Measurements from ENCODE around the gene TSKU. TPM values are rescaled to one million over a fixed set of nuclear protein-coding genes. Genes with fewer than 3 reads are reported as not detected.
"Not testable (repeated sequence)": the region's sequence is repeated elsewhere in the genome, so short reads cannot be mapped to it uniquely, and the experiment has no call there.

The TSKU gene
- total RNA-seq, 2 experiments from 2014 or later: 0.35 to 0.38 TPM

- Mint-ChIP-seq H3K27me3 (ENCODE audit: low read depth) (peaks cover 13% of the 10 kb centered on the region), H3K4me1 (ENCODE audit: low read depth) (peaks cover 3% of the 10 kb centered on the region), H3K27ac (no peak overlapping the region), H3K9me3 (no peaks in the 10 kb centered on the region), H3K36me3 (ENCODE audit: low read depth) (no peaks in the 10 kb centered on the region), H3K4me3 (no peak overlapping the region)
- intact Hi-C loops (cut with micrococcal nuclease): no loop called here
- CTCF ChIA-PET: interaction anchor here (0.5 to 1.5 kb wide), 2 partner anchors 63 to 130 kb away, joined by 3 read pairs; no protein-coding TSS in a partner anchor
- no peak for DNase-seq
These were observed 5.7 kb downstream of the TSKU start for GRCh38 chr11:76788661-76789442.

- DNase-seq: no peak
- Mint-ChIP-seq H3K4me3 (no peak overlapping the region), H3K9me3 (no peaks in the 10 kb centered on the region), H3K4me1 (ENCODE audit: low read depth) (peaks cover 3% of the 10 kb centered on the region), H3K27me3 (ENCODE audit: low read depth) (peaks cover 13% of the 10 kb centered on the region), H3K27ac (no peak overlapping the region), H3K36me3 (ENCODE audit: low read depth) (no peaks in the 10 kb centered on the region)
- intact Hi-C loops (cut with micrococcal nuclease): no loop called here
- CTCF ChIA-PET: no interaction called here
These were observed 6.2 kb downstream of the TSKU start for GRCh38 chr11:76789443-76789719.

DNA sequence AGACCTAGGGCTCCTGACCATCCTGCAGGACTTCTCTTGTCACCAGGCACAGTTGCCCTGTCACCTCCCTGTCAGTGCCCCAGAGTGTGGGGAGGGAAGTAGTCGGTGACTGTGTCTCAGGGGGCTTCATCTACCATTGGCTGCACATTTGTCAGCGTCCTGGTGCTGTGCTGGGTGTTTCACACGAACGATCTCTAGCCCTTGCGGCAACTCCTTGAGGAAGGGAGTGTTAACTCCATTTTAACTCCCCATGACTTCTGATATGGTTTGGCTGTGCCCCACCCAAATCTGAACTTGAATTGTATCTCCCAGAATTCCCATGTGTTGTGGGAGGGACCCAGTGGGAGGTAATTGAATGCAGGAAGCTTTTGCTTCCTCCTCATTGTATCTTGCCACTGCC, 7.1 kb downstream of the TSKU start:
- H3K27ac Mint-ChIP-seq: no peak overlapping the region
- intact Hi-C loops (cut with micrococcal nuclease): no loop called here
- H3K4me1 Mint-ChIP-seq (ENCODE audit: low read depth): no peaks in the 10 kb centered on the region
- H3K9me3 Mint-ChIP-seq: no peaks in the 10 kb centered on the region
- CTCF ChIA-PET: no interaction called here
- DNase-seq: no peak
- no peak overlapping the region for H3K4me3 Mint-ChIP-seq
- H3K27me3 Mint-ChIP-seq (ENCODE audit: low read depth): peaks cover 4% of the 10 kb centered on the region
- H3K36me3 Mint-ChIP-seq (ENCODE audit: low read depth): no peaks in the 10 kb centered on the region

DNA sequence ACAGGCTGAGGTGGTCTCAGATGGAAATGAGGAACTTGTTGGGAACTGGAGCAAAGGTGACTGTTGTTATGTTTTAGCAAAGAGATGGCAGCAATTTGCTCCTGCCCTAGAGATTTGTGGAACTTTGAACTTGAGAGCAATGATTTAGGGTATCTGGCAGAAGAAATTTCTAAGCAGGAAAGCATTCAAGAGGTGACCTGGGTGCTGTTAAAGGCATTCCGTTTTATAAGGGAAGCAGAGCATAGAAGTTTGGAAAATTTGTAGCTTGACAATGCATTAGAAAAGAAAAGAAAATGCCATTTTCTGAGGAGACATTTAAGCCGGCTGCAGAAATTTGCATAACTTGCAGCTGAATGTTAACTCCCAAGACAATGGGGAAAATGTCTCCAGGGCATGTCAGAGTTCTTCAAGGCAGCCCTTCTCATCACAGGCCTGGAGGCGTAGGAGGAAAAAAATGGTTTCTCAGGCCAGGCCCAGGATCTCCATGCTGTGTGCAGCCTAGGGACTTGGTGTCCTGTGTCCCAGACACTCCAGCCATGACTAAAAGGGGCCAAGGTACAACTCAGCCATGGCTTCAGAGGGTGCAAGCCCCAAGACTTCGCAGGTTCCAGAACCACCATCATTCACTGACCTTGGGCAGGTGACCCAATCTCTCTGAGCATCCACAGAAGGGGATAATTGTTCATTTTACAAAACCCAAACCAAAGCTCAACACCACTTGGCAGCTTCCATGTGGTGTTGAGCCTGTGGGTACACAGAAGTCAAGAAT, 8.0 kb downstream of the TSKU start:
- H3K4me3 Mint-ChIP-seq; H3K4me1 Mint-ChIP-seq (ENCODE audit: low read depth); H3K27me3 Mint-ChIP-seq (ENCODE audit: low read depth); H3K27ac Mint-ChIP-seq; H3K36me3 Mint-ChIP-seq (ENCODE audit: low read depth); intact Hi-C loops (cut with micrococcal nuclease); DNase-seq; H3K9me3 Mint-ChIP-seq: not testable (repeated sequence)
- CTCF ChIA-PET: interaction anchor here (1.3 kb wide), 1 partner anchor 9 kb away, joined by 3 read pairs; no protein-coding TSS in a partner anchor

GRCh38 chr11:76791861-76792260, 8.7 kb downstream of the TSKU start:
- H3K4me3 Mint-ChIP-seq: no peak overlapping the region
- H3K4me1 Mint-ChIP-seq (ENCODE audit: low read depth): no peaks in the 10 kb centered on the region
- DNase-seq: no peak
- H3K36me3 Mint-ChIP-seq (ENCODE audit: low read depth): no peaks in the 10 kb centered on the region
- CTCF ChIA-PET: interaction anchor here (0.8 to 1.3 kb wide), 2 partner anchors 9 to 57 kb away, joined by 3 read pairs; no protein-coding TSS in a partner anchor
- no peaks in the 10 kb centered on the region for H3K9me3 Mint-ChIP-seq
- no peak overlapping the region for H3K27ac Mint-ChIP-seq
- intact Hi-C loops (cut with micrococcal nuclease): no loop called here
- H3K27me3 Mint-ChIP-seq (ENCODE audit: low read depth): no peaks in the 10 kb centered on the region

GRCh38 chr11:76792505-76793264, 9.5 kb downstream of the TSKU start:
- Mint-ChIP-seq H3K27me3 (ENCODE audit: low read depth) (no peaks in the 10 kb centered on the region), H3K4me3 (no peak overlapping the region), H3K27ac (no peak overlapping the region), H3K9me3 (no peaks in the 10 kb centered on the region), H3K4me1 (ENCODE audit: low read depth) (no peaks in the 10 kb centered on the region), H3K36me3 (ENCODE audit: low read depth) (no peaks in the 10 kb centered on the region)
- CTCF ChIA-PET: interaction anchor here (0.8 to 1.1 kb wide), 2 partner anchors 58 kb away, joined by 3 read pairs; no protein-coding TSS in a partner anchor
- intact Hi-C loops (cut with micrococcal nuclease): no loop called here
- DNase-seq: no peak

GRCh38 chr11:76793391-76794291, 10.5 kb downstream of the TSKU start:
- Mint-ChIP-seq H3K4me3 (no peak overlapping the region), H3K27me3 (ENCODE audit: low read depth) (no peaks in the 10 kb centered on the region), H3K36me3 (ENCODE audit: low read depth) (no peaks in the 10 kb centered on the region), H3K9me3 (no peaks in the 10 kb centered on the region), H3K27ac (no peak overlapping the region), H3K4me1 (ENCODE audit: low read depth) (no peaks in the 10 kb centered on the region)
- intact Hi-C loops (cut with micrococcal nuclease): no loop called here
- no peak for DNase-seq
- CTCF ChIA-PET: interaction anchor here (1.1 kb wide), 1 partner anchor 59 kb away, joined by 3 read pairs; no protein-coding TSS in a partner anchor

DNA sequence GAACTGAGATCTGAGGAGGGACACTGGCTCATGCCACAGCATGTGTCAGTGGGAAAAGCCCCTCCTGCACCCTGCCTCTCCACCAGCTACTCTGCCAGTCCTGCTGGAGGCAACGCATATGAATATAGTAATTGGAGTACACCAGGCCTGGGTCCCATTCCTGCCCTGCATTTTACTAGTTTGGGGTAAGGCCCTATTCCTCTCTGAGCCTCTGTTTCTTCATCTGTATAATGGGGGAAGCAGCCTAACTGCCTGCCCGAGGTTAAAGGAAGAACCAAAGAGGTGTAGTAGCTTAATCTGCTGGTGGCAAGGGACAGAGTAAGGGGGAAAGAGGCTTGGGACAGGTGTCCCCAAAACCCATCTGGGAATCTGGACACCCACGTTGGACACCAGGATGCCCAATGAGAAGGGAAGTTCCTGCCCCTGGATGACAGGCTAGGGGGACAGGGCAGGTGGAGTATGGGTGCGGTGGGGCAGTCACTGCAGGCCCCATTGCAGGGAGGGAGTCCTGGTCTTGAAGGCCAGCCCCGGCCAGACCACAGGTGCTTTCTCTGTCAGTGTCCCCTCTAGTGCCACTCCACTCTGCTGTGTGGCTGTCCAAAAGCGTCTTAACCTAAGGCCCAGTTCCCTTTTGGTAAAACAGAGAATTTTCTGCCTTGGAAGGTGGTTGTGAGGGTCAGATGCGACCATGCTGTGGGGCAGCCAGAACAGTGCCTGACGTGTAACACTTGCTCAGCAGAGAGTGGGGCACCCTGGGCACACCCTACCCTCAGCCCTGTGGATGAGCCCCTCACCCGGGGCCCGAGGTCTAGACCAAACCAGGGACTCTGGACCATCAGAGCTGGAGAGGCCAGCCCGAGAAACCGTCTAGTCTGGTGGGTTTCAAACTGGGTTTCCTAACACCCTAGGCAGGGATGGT, 11.5 kb downstream of the TSKU start:
- Mint-ChIP-seq H3K27me3 (ENCODE audit: low read depth) (no peaks in the 10 kb centered on the region), H3K4me1 (ENCODE audit: low read depth) (peaks cover 4% of the 10 kb centered on the region), H3K9me3 (no peaks in the 10 kb centered on the region), H3K4me3 (no peak overlapping the region), H3K36me3 (ENCODE audit: low read depth) (no peaks in the 10 kb centered on the region), H3K27ac (no peak overlapping the region)
- CTCF ChIA-PET: interaction anchor here (0.5 to 1.7 kb wide), 2 partner anchors 73 to 253 kb away, joined by 4 to 7 read pairs; no protein-coding TSS in a partner anchor
- no peak for DNase-seq
- intact Hi-C loops (cut with micrococcal nuclease): no loop called here

- Mint-ChIP-seq H3K27me3 (ENCODE audit: low read depth) (no peaks in the 10 kb centered on the region), H3K27ac (no peak overlapping the region), H3K36me3 (ENCODE audit: low read depth) (no peaks in the 10 kb centered on the region), H3K4me3 (no peak overlapping the region), H3K4me1 (ENCODE audit: low read depth) (peaks cover 4% of the 10 kb centered on the region), H3K9me3 (no peaks in the 10 kb centered on the region)
- CTCF ChIA-PET: interaction anchor here (1.7 kb wide), 1 partner anchor 73 kb away, joined by 7 read pairs; no protein-coding TSS in a partner anchor
- intact Hi-C loops (cut with micrococcal nuclease): no loop called here
- DNase-seq: no peak
These were observed 12.3 kb downstream of the TSKU start for GRCh38 chr11:76795290-76795935.

DNA sequence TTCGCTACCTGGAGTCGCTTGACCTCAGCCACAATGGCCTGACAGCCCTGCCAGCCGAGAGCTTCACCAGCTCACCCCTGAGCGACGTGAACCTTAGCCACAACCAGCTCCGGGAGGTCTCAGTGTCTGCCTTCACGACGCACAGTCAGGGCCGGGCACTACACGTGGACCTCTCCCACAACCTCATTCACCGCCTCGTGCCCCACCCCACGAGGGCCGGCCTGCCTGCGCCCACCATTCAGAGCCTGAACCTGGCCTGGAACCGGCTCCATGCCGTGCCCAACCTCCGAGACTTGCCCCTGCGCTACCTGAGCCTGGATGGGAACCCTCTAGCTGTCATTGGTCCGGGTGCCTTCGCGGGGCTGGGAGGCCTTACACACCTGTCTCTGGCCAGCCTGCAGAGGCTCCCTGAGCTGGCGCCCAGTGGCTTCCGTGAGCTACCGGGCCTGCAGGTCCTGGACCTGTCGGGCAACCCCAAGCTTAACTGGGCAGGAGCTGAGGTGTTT, 12.8 kb downstream of the TSKU start:
- Mint-ChIP-seq H3K36me3 (ENCODE audit: low read depth) (no peaks in the 10 kb centered on the region), H3K4me3 (no peak overlapping the region), H3K9me3 (no peaks in the 10 kb centered on the region), H3K27me3 (ENCODE audit: low read depth) (no peaks in the 10 kb centered on the region), H3K27ac (no peak overlapping the region), H3K4me1 (ENCODE audit: low read depth) (peaks cover 4% of the 10 kb centered on the region)
- intact Hi-C loops (cut with micrococcal nuclease): no loop called here
- no peak for DNase-seq
- CTCF ChIA-PET: interaction anchor here (1.0 to 1.7 kb wide), 2 partner anchors 61 to 74 kb away, joined by 3 to 7 read pairs; no protein-coding TSS in a partner anchor

Measured in activated naive CD4-positive, alpha-beta T cell treated with anti-CD3 and anti-CD28 coated beads for 36 hours (primary cell).